Activated CD8-positive, alpha-beta T cell treated with anti-CD3 and anti-CD28 coated beads for 36 hours (primary cell): ENCODE data around the gene RGPD5. TPM values are rescaled to one million over a fixed set of nuclear protein-coding genes. Genes with fewer than 3 reads are reported as not detected.
"Not testable (repeated sequence)": the region's sequence is repeated elsewhere in the genome, so short reads cannot be mapped to it uniquely, and the experiment has no call there.

Experiments used
- ATAC-seq: fragments of 200-7000 bp; cut with Tn5 transposase; one replicate; pipeline ENCODE4 v1.10.0; 2021; ENCODE audit warnings: mild to moderate bottlenecking, moderate library complexity
- CTCF ChIA-PET: fragments of 350-600 bp; sonication (Branson Sonifier 250); formaldehyde crosslinking; loops from one replicate; lab custom pipeline; 2021; ENCODE audit warnings: antibody characterized with exemption; lab: Charles Lee
- POLR2A ChIA-PET: fragments of 350-600 bp; sonication (Branson Sonifier 250); formaldehyde crosslinking; loops from one replicate; lab custom pipeline; 2021; ENCODE audit warnings: antibody characterized with exemption; lab: Charles Lee
- DNase-seq: peaks from one replicate; pipeline ENCODE4 v3.0.0-alpha.2; 2020
- H3K27ac Mint-ChIP-seq: one replicate; pipeline ENCODE4 v1.8.0; 2021; ENCODE audit warnings: mild to moderate bottlenecking, mixed read lengths
- H3K27me3 Mint-ChIP-seq: one replicate; pipeline ENCODE4 v1.8.0; 2021; ENCODE audit warnings: mixed read lengths
- H3K36me3 Mint-ChIP-seq: one replicate; pipeline ENCODE4 v1.8.0; 2021; ENCODE audit warnings: low read depth, mixed read lengths
- H3K4me1 Mint-ChIP-seq: one replicate; pipeline ENCODE4 v1.8.0; 2021; ENCODE audit warnings: low read depth, mixed read lengths
- H3K4me3 Mint-ChIP-seq: one replicate; pipeline ENCODE4 v1.8.0; 2021; ENCODE audit warnings: mild to moderate bottlenecking, moderate library complexity, mixed read lengths
- H3K9me3 Mint-ChIP-seq: one replicate; pipeline ENCODE4 v1.8.0; 2021; ENCODE audit warnings: mixed read lengths
- intact Hi-C: fragments of 100-400 bp; cut with micrococcal nuclease; formaldehyde crosslinking; loops from one replicate; pipeline ENCODE4 v1.10.0; 2022
- total RNA-seq, 2 experiments: library from RNA; stranded (reverse); gene quantifications; one replicate each; pipeline ENCODE4 v1.2.3, GENCODE V29; 2021

RGPD5 gene
- total RNA-seq: 10 to 100 TPM; 31.1 to 35.4 TPM

DNA sequence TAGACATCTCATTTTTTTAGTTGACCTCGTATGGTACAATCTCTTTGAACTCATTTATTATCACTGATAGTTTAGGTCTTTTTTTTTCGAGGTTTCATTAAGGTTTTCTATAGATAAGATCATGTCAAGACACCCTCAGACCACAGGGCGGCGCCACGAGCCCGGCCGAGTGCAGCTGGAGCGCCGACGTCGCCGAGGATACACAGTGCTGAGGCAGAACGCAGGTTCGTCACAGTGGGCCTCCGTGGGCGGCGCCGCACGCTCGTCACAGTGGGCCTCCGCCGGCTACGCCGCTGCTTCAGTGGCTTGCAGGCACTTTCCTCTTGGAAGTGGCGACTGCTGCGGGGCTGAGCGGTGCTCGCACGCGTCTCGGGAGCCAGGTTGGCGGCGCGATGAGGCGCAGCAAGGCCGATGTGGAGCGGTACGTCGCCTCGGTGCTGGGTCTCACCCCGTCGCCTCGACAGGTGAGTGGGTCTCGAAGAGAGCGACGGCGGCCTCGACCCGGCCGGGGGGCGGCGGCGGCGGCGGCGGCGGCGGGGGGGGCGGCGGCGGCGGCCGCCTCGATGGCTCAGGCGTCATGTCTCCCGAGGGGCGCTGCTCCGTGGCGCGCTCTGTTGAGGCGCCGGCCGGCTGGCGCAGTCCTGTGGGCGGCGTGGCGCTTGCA lies at the start of gene RGPD5:
Gene RGPD5, plus strand, starts transcription at position 232 of the 664 bp plus-strand sequence. Its CDS starts 161 bp downstream, at position 393.
- POLR2A ChIA-PET, H3K27me3 Mint-ChIP-seq, H3K9me3 Mint-ChIP-seq, H3K27ac Mint-ChIP-seq, intact Hi-C loops, H3K4me1 Mint-ChIP-seq, H3K4me3 Mint-ChIP-seq, CTCF ChIA-PET, H3K36me3 Mint-ChIP-seq: not testable (repeated sequence)
- peak; percentile 1 for DNase-seq
- ATAC-seq: peak; percentile 100

DNA sequence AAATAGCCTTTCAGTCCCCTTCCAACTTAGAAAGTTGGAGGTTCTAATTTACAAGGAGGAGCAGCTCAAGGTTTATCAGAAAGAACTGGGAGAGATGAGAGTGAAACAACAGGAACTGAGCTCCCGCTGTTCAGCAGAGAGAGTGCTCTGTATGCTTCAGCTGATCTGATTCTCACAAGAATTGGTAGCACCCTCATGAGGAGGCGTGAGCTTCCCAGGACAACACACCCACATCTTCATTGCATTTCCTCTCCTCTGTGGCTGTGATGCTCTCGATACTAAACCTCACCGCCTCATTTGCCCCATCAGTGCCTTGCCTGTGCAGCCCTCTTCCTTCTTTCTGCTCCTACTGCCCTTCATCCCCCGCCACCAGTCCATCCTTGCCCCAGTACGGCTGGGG lies 42.5 kb upstream of the RGPD5 start:
- H3K27me3 Mint-ChIP-seq, CTCF ChIA-PET, intact Hi-C loops, H3K27ac Mint-ChIP-seq, ATAC-seq, H3K9me3 Mint-ChIP-seq, H3K4me3 Mint-ChIP-seq, H3K36me3 Mint-ChIP-seq, POLR2A ChIA-PET, DNase-seq, H3K4me1 Mint-ChIP-seq: not testable (repeated sequence)

GRCh38 chr2:109757163-109757824 lies 36.8 kb upstream of the RGPD5 start:
- CTCF ChIA-PET, POLR2A ChIA-PET, H3K36me3 Mint-ChIP-seq, H3K4me1 Mint-ChIP-seq, H3K27me3 Mint-ChIP-seq, DNase-seq, H3K27ac Mint-ChIP-seq, intact Hi-C loops, H3K4me3 Mint-ChIP-seq, H3K9me3 Mint-ChIP-seq, ATAC-seq: not testable (repeated sequence)

DNA sequence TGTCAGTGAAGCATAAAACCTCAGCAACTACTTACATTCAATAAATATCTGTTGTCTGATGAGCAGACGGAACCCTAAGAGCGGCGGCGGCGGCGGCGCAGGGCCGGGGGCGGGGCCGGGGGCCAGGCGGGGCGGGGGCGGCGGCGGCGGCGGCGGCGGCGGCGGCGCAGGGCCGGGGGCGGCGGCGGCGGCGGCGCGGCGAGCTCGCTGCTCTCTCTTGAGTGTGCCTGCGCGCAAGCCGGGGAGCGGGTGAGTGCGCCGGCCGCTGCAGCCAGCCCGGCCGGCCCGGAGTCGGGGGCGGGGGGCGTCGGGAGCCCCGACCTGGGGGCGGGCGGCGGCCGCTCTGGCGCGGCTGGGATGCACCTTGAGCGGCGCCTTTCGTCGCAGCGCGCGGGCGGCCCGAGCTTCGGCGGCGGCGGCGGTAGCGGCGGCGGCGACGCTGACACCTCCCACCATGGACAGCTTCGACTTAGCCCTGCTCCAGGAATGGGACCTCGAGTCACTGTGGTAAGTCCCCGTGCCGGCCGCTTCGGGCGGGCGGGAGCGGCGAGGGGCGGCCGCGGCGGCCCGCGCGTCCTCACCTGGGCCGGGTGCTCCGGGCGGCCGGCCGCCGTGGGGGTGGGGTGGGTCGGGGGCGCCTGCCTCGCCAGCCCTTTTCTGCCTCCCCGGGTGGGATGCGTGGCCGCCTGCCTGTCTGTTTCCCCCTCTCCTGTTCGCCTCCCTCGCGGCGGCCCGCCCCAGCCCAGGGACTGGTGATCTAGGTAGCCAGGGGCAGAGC lies 33.7 kb upstream of the RGPD5 start:
- H3K27ac Mint-ChIP-seq, intact Hi-C loops, POLR2A ChIA-PET, CTCF ChIA-PET, H3K4me1 Mint-ChIP-seq, H3K36me3 Mint-ChIP-seq, H3K9me3 Mint-ChIP-seq, H3K27me3 Mint-ChIP-seq, DNase-seq, H3K4me3 Mint-ChIP-seq: not testable (repeated sequence)
- peak; percentile 46 for ATAC-seq

GRCh38 chr2:109761043-109761454 lies 33.1 kb upstream of the RGPD5 start:
- H3K9me3 Mint-ChIP-seq, H3K4me3 Mint-ChIP-seq, CTCF ChIA-PET, POLR2A ChIA-PET, H3K36me3 Mint-ChIP-seq, DNase-seq, intact Hi-C loops, H3K4me1 Mint-ChIP-seq, H3K27me3 Mint-ChIP-seq, H3K27ac Mint-ChIP-seq: not testable (repeated sequence)
- peak; percentile 47 for ATAC-seq

- H3K9me3 Mint-ChIP-seq, H3K27ac Mint-ChIP-seq, ATAC-seq, CTCF ChIA-PET, H3K4me3 Mint-ChIP-seq, DNase-seq, H3K4me1 Mint-ChIP-seq, intact Hi-C loops, POLR2A ChIA-PET, H3K27me3 Mint-ChIP-seq, H3K36me3 Mint-ChIP-seq: not testable (repeated sequence)
Measured at GRCh38 chr2:109761976-109762375, 32.1 kb upstream of the RGPD5 start.

DNA sequence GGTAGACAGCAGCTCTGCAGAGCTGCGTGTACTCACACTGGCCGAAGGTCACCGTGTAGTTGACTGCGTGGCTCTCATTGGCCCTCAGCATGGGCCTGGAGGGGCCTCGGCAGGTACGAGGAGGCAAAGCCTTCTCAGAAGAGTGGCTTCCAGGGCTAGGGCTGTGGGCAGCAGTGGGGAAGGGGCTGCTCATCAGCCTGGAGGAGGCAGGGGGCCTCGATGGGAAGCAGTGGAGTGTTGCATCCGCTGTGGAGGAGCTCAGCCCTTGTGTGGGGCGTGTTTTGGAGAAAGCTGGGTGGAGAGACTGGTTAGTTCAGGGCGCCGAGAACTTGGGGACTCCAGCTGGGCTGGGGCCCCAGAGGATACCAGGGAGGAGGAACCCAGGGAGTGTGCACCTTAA lies 28.0 kb upstream of the RGPD5 start:
- H3K4me3 Mint-ChIP-seq, DNase-seq, H3K27ac Mint-ChIP-seq, intact Hi-C loops, CTCF ChIA-PET, ATAC-seq, H3K36me3 Mint-ChIP-seq, POLR2A ChIA-PET, H3K4me1 Mint-ChIP-seq, H3K27me3 Mint-ChIP-seq, H3K9me3 Mint-ChIP-seq: not testable (repeated sequence)

- H3K4me3 Mint-ChIP-seq, H3K27me3 Mint-ChIP-seq, ATAC-seq, DNase-seq, H3K36me3 Mint-ChIP-seq, POLR2A ChIA-PET, H3K4me1 Mint-ChIP-seq, intact Hi-C loops, H3K27ac Mint-ChIP-seq, H3K9me3 Mint-ChIP-seq, CTCF ChIA-PET: not testable (repeated sequence)
Measured at GRCh38 chr2:109766886-109767578, 27.1 kb upstream of the RGPD5 start.

DNA sequence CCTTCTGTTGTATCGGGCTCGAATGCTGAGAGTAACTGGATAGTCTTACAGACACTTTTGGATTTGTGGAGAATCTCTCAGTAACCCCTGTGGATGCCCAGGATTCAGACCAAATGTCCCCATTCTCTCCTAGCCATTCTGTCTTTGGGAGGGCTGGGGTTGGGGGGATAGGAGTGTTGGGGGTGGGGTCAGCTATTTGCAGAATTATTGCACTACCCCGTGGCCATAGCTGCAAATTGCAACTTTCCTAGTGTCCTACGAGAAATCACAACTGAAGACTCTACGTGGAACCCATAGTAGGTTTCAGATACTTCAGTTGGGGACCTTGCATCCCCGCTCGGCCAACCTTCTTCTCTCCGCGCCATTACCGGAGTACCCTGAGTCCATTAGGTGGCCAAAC lies 25.2 kb upstream of the RGPD5 start:
- ATAC-seq, H3K27me3 Mint-ChIP-seq, intact Hi-C loops, CTCF ChIA-PET, H3K9me3 Mint-ChIP-seq, H3K4me3 Mint-ChIP-seq, POLR2A ChIA-PET, H3K27ac Mint-ChIP-seq, DNase-seq, H3K36me3 Mint-ChIP-seq, H3K4me1 Mint-ChIP-seq: not testable (repeated sequence)

DNA sequence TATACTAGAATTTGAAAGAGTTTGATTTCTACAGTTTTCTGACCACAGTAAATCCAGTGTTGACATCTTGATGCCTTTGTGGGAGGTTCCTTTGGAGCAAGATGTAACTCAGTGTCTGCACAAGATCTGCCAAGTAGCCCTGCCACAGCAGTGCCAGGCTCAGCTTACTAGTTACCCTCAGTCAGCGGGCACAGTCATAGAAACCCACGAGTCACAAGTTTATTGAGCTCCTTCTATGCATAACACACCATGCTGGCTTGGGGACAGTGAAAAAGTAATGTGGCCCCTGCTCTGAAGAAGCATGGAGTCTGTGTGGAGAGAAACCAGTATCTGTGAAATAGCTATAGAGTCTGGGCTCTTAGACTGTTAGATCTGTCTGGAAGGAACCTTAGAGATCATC lies 15.0 kb upstream of the RGPD5 start:
- H3K27me3 Mint-ChIP-seq, DNase-seq, H3K36me3 Mint-ChIP-seq, H3K9me3 Mint-ChIP-seq, CTCF ChIA-PET, H3K4me3 Mint-ChIP-seq, intact Hi-C loops, H3K27ac Mint-ChIP-seq, POLR2A ChIA-PET, H3K4me1 Mint-ChIP-seq, ATAC-seq: not testable (repeated sequence)

DNA sequence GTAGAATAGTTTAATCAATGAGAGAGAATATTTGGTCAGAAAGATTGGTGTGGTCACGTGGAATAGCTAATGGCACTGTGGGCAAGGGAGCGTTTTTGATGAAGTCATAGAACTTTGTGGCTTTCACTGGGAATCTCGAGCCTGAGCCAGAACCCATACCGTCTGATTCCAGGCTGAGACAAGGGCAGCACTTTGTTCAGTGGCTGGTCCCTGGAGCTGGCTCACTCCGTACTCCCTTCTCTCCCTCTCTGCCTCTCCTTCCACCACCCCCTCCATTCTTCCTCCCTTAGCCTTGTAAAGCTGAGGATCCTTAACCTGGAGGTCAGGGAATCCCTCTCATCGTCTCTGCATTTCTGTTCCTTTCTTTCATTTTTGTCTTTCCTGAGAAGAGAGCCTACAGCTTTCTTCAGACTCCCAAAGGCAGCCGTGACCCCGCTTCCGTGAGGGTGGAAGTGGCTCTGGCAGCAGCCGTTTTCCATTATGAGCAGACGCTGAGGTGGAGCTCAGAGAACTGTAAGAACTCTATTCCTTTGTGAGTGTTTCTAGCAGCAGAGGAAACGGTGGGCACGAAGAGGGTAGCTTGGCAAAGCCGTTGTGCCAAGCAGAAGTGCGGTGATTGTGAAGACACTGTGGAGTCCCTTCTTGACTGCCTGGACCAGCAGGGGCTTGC lies 12.8 kb upstream of the RGPD5 start:
- intact Hi-C loops, H3K27me3 Mint-ChIP-seq, ATAC-seq, DNase-seq, H3K27ac Mint-ChIP-seq, H3K4me3 Mint-ChIP-seq, POLR2A ChIA-PET, CTCF ChIA-PET, H3K9me3 Mint-ChIP-seq, H3K4me1 Mint-ChIP-seq, H3K36me3 Mint-ChIP-seq: not testable (repeated sequence)
